Esophagus (tissue), 2 donors: ENCODE measurements around the gene HGD. TPM values are rescaled to one million over a fixed set of nuclear protein-coding genes. Genes with fewer than 3 reads are reported as not detected.

Experiments
- H3K27ac ChIP-seq, 2 donors: one replicate each; pipeline ENCODE4 v1.5.1; 2013; ENCODE audit warnings: low read depth in 2 of 2, mild to moderate bottlenecking in 2 of 2, inconsistent platforms in 1 of 2, low read length in 1 of 2, moderate library complexity in 1 of 2
- H3K27me3 ChIP-seq, 2 donors: one replicate each; pipeline ENCODE4 v1.6.1; 2013; ENCODE audit warnings: low read length in 2 of 2, control low read depth in 1 of 2, mild to moderate bottlenecking in 1 of 2; ENCODE audit not compliant: insufficient read depth in 2 of 2, control insufficient read depth in 1 of 2
- H3K36me3 ChIP-seq, 2 donors: one replicate each; pipeline ENCODE4 v1.6.1; 2013; ENCODE audit warnings: low read length in 1 of 2; ENCODE audit not compliant: control insufficient read depth in 2 of 2, insufficient read depth in 2 of 2
- H3K4me1 ChIP-seq, 2 donors: one replicate each; pipeline ENCODE4 v1.6.1; 2013; ENCODE audit warnings: low read length in 1 of 2; ENCODE audit not compliant: control insufficient read depth in 2 of 2, insufficient read depth in 2 of 2
- H3K4me3 ChIP-seq, 2 donors: one replicate each; pipeline ENCODE4 v1.5.1; 2013; ENCODE audit warnings: low read length in 2 of 2, mild to moderate bottlenecking in 2 of 2, low read depth in 1 of 2, moderate library complexity in 1 of 2
- H3K9me3 ChIP-seq, 2 donors: one replicate each; pipeline ENCODE4 v1.6.1; 2013; ENCODE audit warnings: mild to moderate bottlenecking in 2 of 2, low read depth in 1 of 2, low read length in 1 of 2, moderate library complexity in 1 of 2; ENCODE audit not compliant: control insufficient read depth in 2 of 2, insufficient read depth in 1 of 2
- WGBS, 2 donors: extraction: QIAGEN DNeasy Blood & Tissue Kit; methylation state at CpG; one replicate each; pipeline ENCODE4 v1.1.7; 2013; 5-methylcytosine and 5-hydroxymethylcytosine counted together
- polyA plus RNA-seq, 2 donors: library from polyadenylated mRNA; stranded (reverse); fragments of 200-250 nt; gene quantifications; one replicate each; pipeline ENCODE4 v1.2.3, GENCODE V29; 2013
- donor health status: healthy with polysubstance abuse.
- donor health status: Bipolar disorder and iron deficiency.

Gene HGD
- polyA plus RNA-seq, 2 donors = 0.06 TPM

- peaks cover 0 to 2% of the 10 kb centered on the region in 2 donors for H3K27me3 ChIP-seq
- no peak overlapping the region for H3K4me3 ChIP-seq
- 85 to 89% methylated on average over 2 of the region's 2 CpGs for WGBS, 2 donors
- no peaks in the 10 kb centered on the region for H3K36me3 ChIP-seq
- H3K4me1 ChIP-seq = no peaks in the 10 kb centered on the region
- H3K27ac ChIP-seq = no peak overlapping the region
- no peaks in the 10 kb centered on the region for H3K9me3 ChIP-seq
Measured at GRCh38 chr3:120659834-120660233, 22.2 kb downstream of the HGD start.

- Histone ChIP-seq H3K36me3 (no peaks in the 10 kb centered on the region), H3K4me1 (no peaks in the 10 kb centered on the region), H3K27me3 (peaks cover 0 to 2% of the 10 kb centered on the region in 2 donors), H3K4me3 (no peak overlapping the region), H3K9me3 (no peaks in the 10 kb centered on the region), H3K27ac (no peak overlapping the region)
- 84 to 95% methylated on average over 1 of the region's 1 CpG for WGBS, 2 donors
Measured at GRCh38 chr3:120659285-120659684, 22.8 kb downstream of the HGD start.

GRCh38 chr3:120652896-120653545, 29.0 kb downstream of the HGD start:
- H3K36me3 ChIP-seq = no peaks in the 10 kb centered on the region
- no peak overlapping the region for H3K27ac ChIP-seq
- H3K4me1 ChIP-seq = no peaks in the 10 kb centered on the region
- H3K9me3 ChIP-seq = no peaks in the 10 kb centered on the region
- H3K4me3 ChIP-seq = no peak overlapping the region
- H3K27me3 ChIP-seq = no peaks in the 10 kb centered on the region
- WGBS, 2 donors = 58 to 65% methylated on average over 5 of the region's 5 CpGs

GRCh38 chr3:120652281-120652680, 29.8 kb downstream of the HGD start:
- Histone ChIP-seq H3K27ac (no peak overlapping the region), H3K27me3 (no peaks in the 10 kb centered on the region), H3K4me3 (no peak overlapping the region), H3K36me3 (no peaks in the 10 kb centered on the region), H3K9me3 (no peaks in the 10 kb centered on the region), H3K4me1 (no peaks in the 10 kb centered on the region)
- 77 to 81% methylated on average over 3 of the region's 3 CpGs for WGBS, 2 donors

GRCh38 chr3:120650311-120650710, 31.7 kb downstream of the HGD start:
- WGBS, 2 donors = 73 to 86% methylated on average over 2 of the region's 2 CpGs

GRCh38 chr3:120649830-120650233, 32.2 kb downstream of the HGD start:
- Histone ChIP-seq H3K9me3 (no peaks in the 10 kb centered on the region), H3K4me1 (no peaks in the 10 kb centered on the region), H3K27me3 (no peaks in the 10 kb centered on the region), H3K27ac (no peak overlapping the region), H3K4me3 (no peak overlapping the region), H3K36me3 (no peaks in the 10 kb centered on the region)
- WGBS, 2 donors = 53 to 59% methylated on average over 3 of the region's 3 CpGs

More at GRCh38 chr3:120650311-120650710, 31.7 kb downstream of the HGD start:
- Histone ChIP-seq H3K27me3 (no peaks in the 10 kb centered on the region), H3K4me1 (no peaks in the 10 kb centered on the region), H3K9me3 (no peaks in the 10 kb centered on the region), H3K4me3 (no peak overlapping the region), H3K36me3 (no peaks in the 10 kb centered on the region), H3K27ac (no peak overlapping the region)

- H3K36me3 ChIP-seq = no peaks in the 10 kb centered on the region
- H3K4me3 ChIP-seq = no peak overlapping the region
- no peaks in the 10 kb centered on the region for H3K27me3 ChIP-seq
- H3K4me1 ChIP-seq = no peaks in the 10 kb centered on the region
- H3K9me3 ChIP-seq = no peaks in the 10 kb centered on the region
- no peak overlapping the region for H3K27ac ChIP-seq
- 87 to 90% methylated on average over 5 of the region's 5 CpGs for WGBS, 2 donors
Measured at GRCh38 chr3:120648290-120648689, 33.7 kb downstream of the HGD start.

GRCh38 chr3:120646771-120647432, 35.1 kb downstream of the HGD start:
- no peaks in the 10 kb centered on the region for H3K4me1 ChIP-seq
- H3K27ac ChIP-seq = no peak overlapping the region
- no peak overlapping the region for H3K4me3 ChIP-seq
- no peaks in the 10 kb centered on the region for H3K9me3 ChIP-seq
- 80% methylated on average over 5 of the region's 5 CpGs for WGBS, 2 donors
- no peaks in the 10 kb centered on the region for H3K27me3 ChIP-seq
- H3K36me3 ChIP-seq = no peaks in the 10 kb centered on the region

GRCh38 chr3:120645083-120645845, 36.8 kb downstream of the HGD start:
- WGBS, 2 donors = 57 to 70% methylated on average over 5 of the region's 5 CpGs
- Histone ChIP-seq H3K9me3 (no peaks in the 10 kb centered on the region), H3K27me3 (no peaks in the 10 kb centered on the region), H3K4me3 (no peak overlapping the region), H3K27ac (no peak overlapping the region), H3K4me1 (no peaks in the 10 kb centered on the region), H3K36me3 (no peaks in the 10 kb centered on the region)
